MM.1S (cell line): Measurements from ENCODE around the gene FBXL17.

Source experiments
- DNase-seq: peaks from one replicate; pipeline ENCODE4 v3.0.0-alpha.2; 2015
- H2AFZ ChIP-seq: fragments of 300-600 bp; sonication (generic); 2 replicates; pipeline ENCODE4 v1.6.0; 2016; ENCODE audit warnings: antibody characterized with exemption, low read length
- H3F3A ChIP-seq: fragments of 300-600 bp; sonication (generic); 2 replicates; pipeline ENCODE4 v1.6.1; 2016; ENCODE audit warnings: mild to moderate bottlenecking, antibody characterized with exemption, low read length, moderate library complexity, mixed read lengths; ENCODE audit not compliant: insufficient read depth
- H3K27ac ChIP-seq: fragments of 300-600 bp; sonication (generic); 2 replicates; pipeline ENCODE4 v1.5.1; 2016; ENCODE audit warnings: mild to moderate bottlenecking, low read length
- H3K27me3 ChIP-seq: fragments of 300-600 bp; sonication (generic); replicated peaks from 2 replicates; pipeline ENCODE4 v1.6.0; 2016; ENCODE audit warnings: low read length; ENCODE audit not compliant: insufficient read depth
- H3K36me3 ChIP-seq: fragments of 300-600 bp; sonication (generic); replicated peaks from 2 replicates; pipeline ENCODE4 v1.6.1; 2016; ENCODE audit warnings: mild to moderate bottlenecking, low read length, mixed read lengths; ENCODE audit not compliant: insufficient read depth
- H3K4me1 ChIP-seq: fragments of 300-600 bp; sonication (generic); 2 replicates; pipeline ENCODE4 v1.6.1; 2016; ENCODE audit warnings: low read length, mixed read lengths
- H3K4me2 ChIP-seq: fragments of 300-600 bp; sonication (generic); 2 replicates; pipeline ENCODE4 v1.6.0; 2016; ENCODE audit warnings: low read depth, low read length
- H3K4me3 ChIP-seq: fragments of 300-600 bp; sonication (generic); 2 replicates; pipeline ENCODE4 v1.5.1; 2016; ENCODE audit warnings: low read length, mixed read lengths
- H3K79me2 ChIP-seq: fragments of 300-600 bp; sonication (generic); 2 replicates; pipeline ENCODE4 v1.6.1; 2016; ENCODE audit warnings: mixed run types, low read length, mixed read lengths
- H3K9ac ChIP-seq: fragments of 300-600 bp; sonication (generic); 2 replicates; pipeline ENCODE4 v1.6.1; 2016; ENCODE audit warnings: low read length, mixed read lengths
- H3K9me2 ChIP-seq: fragments of 300-600 bp; sonication (generic); replicated peaks from 2 replicates; pipeline ENCODE4 v1.6.1; 2016; ENCODE audit warnings: mild to moderate bottlenecking, low read length, mixed read lengths; ENCODE audit not compliant: insufficient read depth
- H3K9me3 ChIP-seq: fragments of 300-600 bp; sonication (generic); replicated peaks from 2 replicates; pipeline ENCODE4 v1.6.1; 2016; ENCODE audit warnings: mild to moderate bottlenecking, low read length, mixed read lengths; ENCODE audit not compliant: insufficient read depth
- H4K20me1 ChIP-seq: fragments of 300-600 bp; sonication (generic); 2 replicates; pipeline ENCODE4 v1.6.1; 2016; ENCODE audit warnings: mild to moderate bottlenecking, low read length, moderate library complexity, mixed read lengths; ENCODE audit not compliant: insufficient read depth
- EZH2 ChIP-seq: fragments of 300-600 bp; sonication (generic); optimal IDR thresholded peaks from 2 replicates; pipeline ENCODE3; 2017; ENCODE audit warnings: low read depth, mild to moderate bottlenecking, antibody characterized with exemption, low read length, mixed read lengths
- EZH2phosphoT487 ChIP-seq: fragments of 300-600 bp; sonication (generic); IDR thresholded peaks from 2 replicates; pipeline ENCODE4 v1.6.1; 2018; ENCODE audit warnings: antibody characterized with exemption, low read length
- TF ChIP-seq, protein P1 (sequence below): fragments of 300-600 bp; sonication (generic); IDR thresholded peaks from 2 replicates; pipeline ENCODE4 v1.5.1; 2016; ENCODE audit warnings: antibody characterized with exemption, low read length, mixed read lengths

Gene FBXL17

DNA sequence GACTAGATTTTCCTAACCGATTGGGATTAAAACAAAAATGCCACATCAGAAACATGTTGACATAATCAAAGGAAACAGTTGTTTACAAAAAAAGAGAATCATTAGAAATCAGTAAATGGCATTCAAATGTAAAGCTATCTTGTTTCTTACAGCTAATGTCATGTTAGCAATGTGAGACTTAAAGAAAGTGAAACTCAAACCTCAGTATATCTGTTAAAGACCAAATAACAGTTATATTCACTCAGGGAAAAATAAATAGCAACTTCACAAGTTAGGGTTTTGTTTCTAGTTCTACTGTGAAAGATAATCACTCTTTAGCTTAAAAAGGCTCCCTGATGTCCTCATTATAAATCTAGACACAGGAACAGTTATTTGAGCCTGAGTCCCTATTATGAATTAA lies 521.9 kb downstream of the FBXL17 start:
- no peaks in the 10 kb centered on the region for H3F3A ChIP-seq
- H3K9me3 ChIP-seq, result no peaks in the 10 kb centered on the region
- peak; percentile 9 for DNase-seq
- no peaks in the 10 kb centered on the region for H3K27me3 ChIP-seq
- H3K9ac ChIP-seq, result no peak overlapping the region
- no peaks in the 10 kb centered on the region for H3K9me2 ChIP-seq
- no peaks in the 10 kb centered on the region for H3K4me1 ChIP-seq
- no peak overlapping the region for H3K4me2 ChIP-seq
- no peak overlapping the region for H2AFZ ChIP-seq
- no peak overlapping the region for H3K27ac ChIP-seq
- no peak overlapping the region for H3K4me3 ChIP-seq
- TF ChIP-seq EZH2phosphoT487 (no peak), EZH2 (no peak)
- TF ChIP-seq, protein P1, sequence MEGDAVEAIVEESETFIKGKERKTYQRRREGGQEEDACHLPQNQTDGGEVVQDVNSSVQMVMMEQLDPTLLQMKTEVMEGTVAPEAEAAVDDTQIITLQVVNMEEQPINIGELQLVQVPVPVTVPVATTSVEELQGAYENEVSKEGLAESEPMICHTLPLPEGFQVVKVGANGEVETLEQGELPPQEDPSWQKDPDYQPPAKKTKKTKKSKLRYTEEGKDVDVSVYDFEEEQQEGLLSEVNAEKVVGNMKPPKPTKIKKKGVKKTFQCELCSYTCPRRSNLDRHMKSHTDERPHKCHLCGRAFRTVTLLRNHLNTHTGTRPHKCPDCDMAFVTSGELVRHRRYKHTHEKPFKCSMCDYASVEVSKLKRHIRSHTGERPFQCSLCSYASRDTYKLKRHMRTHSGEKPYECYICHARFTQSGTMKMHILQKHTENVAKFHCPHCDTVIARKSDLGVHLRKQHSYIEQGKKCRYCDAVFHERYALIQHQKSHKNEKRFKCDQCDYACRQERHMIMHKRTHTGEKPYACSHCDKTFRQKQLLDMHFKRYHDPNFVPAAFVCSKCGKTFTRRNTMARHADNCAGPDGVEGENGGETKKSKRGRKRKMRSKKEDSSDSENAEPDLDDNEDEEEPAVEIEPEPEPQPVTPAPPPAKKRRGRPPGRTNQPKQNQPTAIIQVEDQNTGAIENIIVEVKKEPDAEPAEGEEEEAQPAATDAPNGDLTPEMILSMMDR, result no peak
- no peaks in the 10 kb centered on the region for H3K79me2 ChIP-seq
- H4K20me1 ChIP-seq, result no peaks in the 10 kb centered on the region
- H3K36me3 ChIP-seq, result no peaks in the 10 kb centered on the region

DNA sequence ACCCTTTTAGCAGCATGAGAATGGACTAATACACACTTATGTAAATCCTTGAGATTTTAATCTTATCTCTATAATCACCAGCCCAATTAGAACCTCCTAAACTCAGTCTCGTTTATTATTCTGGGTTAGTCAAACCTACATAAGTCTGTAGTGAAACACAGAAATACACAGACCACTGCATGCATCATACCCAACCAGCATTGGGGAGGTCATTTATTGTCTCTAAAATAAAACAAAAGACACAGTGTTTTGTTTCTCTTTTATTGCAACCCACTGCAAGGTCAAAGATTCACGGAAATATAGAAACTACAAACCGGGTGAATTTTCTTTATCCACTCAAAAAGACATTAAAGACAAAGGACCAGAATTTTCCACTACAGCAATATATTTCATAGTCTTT lies 523.1 kb downstream of the FBXL17 start:
- Histone ChIP-seq H3K9me3 (no peaks in the 10 kb centered on the region), H3K9me2 (no peaks in the 10 kb centered on the region), H3K4me3 (no peak overlapping the region), H4K20me1 (no peaks in the 10 kb centered on the region), H3K27ac (no peak overlapping the region), H3K79me2 (no peaks in the 10 kb centered on the region), H3K36me3 (no peaks in the 10 kb centered on the region), H3K4me1 (no peaks in the 10 kb centered on the region), H3K9ac (no peak overlapping the region), H3F3A (no peaks in the 10 kb centered on the region), H3K27me3 (no peaks in the 10 kb centered on the region), H3K4me2 (no peak overlapping the region), H2AFZ (no peak overlapping the region)
- no peak for TF ChIP-seq EZH2phosphoT487
- TF ChIP-seq, protein P1, result no peak
- no peak for TF ChIP-seq EZH2
- no peak for DNase-seq

DNA sequence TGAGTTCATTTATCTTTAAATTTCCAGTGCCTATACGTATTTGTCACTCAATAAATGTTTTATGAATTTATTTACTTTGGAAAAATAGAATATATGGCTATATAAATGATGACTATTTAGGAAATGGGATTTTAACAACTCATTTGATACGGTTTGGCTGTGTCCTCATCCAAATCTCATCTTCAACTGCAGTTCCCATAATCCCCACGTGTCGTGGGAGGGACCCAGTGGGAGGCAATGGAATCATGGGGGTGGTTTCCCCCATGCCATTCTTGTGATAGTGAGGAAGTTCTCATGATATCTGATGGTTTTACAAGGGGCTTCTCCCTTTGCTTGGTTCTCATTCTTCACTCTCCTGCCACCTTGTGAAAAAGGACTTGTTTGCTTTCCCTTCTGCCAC lies 523.6 kb downstream of the FBXL17 start:
- H3K36me3 ChIP-seq, result no peaks in the 10 kb centered on the region
- H3K9me3 ChIP-seq, result no peaks in the 10 kb centered on the region
- no peaks in the 10 kb centered on the region for H3F3A ChIP-seq
- no peak for DNase-seq
- no peaks in the 10 kb centered on the region for H4K20me1 ChIP-seq
- TF ChIP-seq EZH2phosphoT487, result no peak
- TF ChIP-seq EZH2, result no peak
- TF ChIP-seq, protein P1, result no peak
- no peak overlapping the region for H3K27ac ChIP-seq
- H2AFZ ChIP-seq, result no peak overlapping the region
- no peak overlapping the region for H3K9ac ChIP-seq
- H3K79me2 ChIP-seq, result no peaks in the 10 kb centered on the region
- H3K4me2 ChIP-seq, result no peak overlapping the region
- H3K27me3 ChIP-seq, result no peaks in the 10 kb centered on the region
- H3K4me3 ChIP-seq, result no peak overlapping the region
- no peaks in the 10 kb centered on the region for H3K4me1 ChIP-seq
- no peaks in the 10 kb centered on the region for H3K9me2 ChIP-seq
